GM12878 (cell line): ENCODE results near the gene BNC2.

Experiments
- CBX3 ChIP-seq: fragments of 200-600 bp; sonication (generic); IDR thresholded peaks from 2 replicates; pipeline ENCODE4 v1.6.1; 2016; ENCODE audit warnings: low read depth, borderline replicate concordance
- CEBPZ ChIP-seq: fragments of 150-350 bp; IDR thresholded peaks from 2 replicates; pipeline ENCODE4 v1.6.1; 2016; ENCODE audit warnings: low read depth, low read length
- FOXM1 ChIP-seq: IDR thresholded peaks from 2 replicates; pipeline ENCODE4 v1.6.1; 2012; ENCODE audit warnings: low read depth, mild to moderate bottlenecking, inconsistent platforms, low read length, moderate library complexity
- POLR2AphosphoS5 ChIP-seq: IDR thresholded peaks from 2 replicates; pipeline ENCODE4 v1.6.1; 2011; ENCODE audit warnings: mild to moderate bottlenecking, low read length, inconsistent platforms
- SMARCA5 ChIP-seq: fragments of 450-650 bp; IDR thresholded peaks from 2 replicates; pipeline ENCODE4 v1.6.1; 2017; ENCODE audit warnings: mild to moderate bottlenecking
- SREBF2 ChIP-seq: IDR thresholded peaks from 2 replicates; pipeline ENCODE4 v1.6.1; 2012; ENCODE audit warnings: mild to moderate bottlenecking, low read length
- ZBTB4 ChIP-seq: fragments of 450-650 bp; formaldehyde crosslinking; IDR thresholded peaks from 2 replicates; pipeline ENCODE4 v1.4.0; 2022; ENCODE audit warnings: mild to moderate bottlenecking, moderate library complexity
- ZNF217 ChIP-seq: fragments of 450-650 bp; IDR thresholded peaks from 2 replicates; pipeline ENCODE4 v1.6.1; 2017; ENCODE audit warnings: antibody characterized with exemption, mild to moderate bottlenecking
- TF ChIP-seq, protein P1 (sequence below): IDR thresholded peaks from 2 replicates; pipeline ENCODE4 v1.6.1; 2011; ENCODE audit warnings: low read depth, low read length, improper control_type of control experiment, borderline replicate concordance
- TF ChIP-seq, protein P2 (sequence below): IDR thresholded peaks from 2 replicates; pipeline ENCODE4 v1.6.1; 2012; ENCODE audit warnings: low read depth, low read length, improper control_type of control experiment
- TF ChIP-seq, protein P3 (sequence below): IDR thresholded peaks from 2 replicates; pipeline ENCODE4 v1.6.1; 2011; ENCODE audit warnings: low read depth, mild to moderate bottlenecking, low read length, moderate library complexity, borderline replicate concordance; ENCODE audit errors: extremely low read depth

GRCh38 chr9:16710888-16711287 is 159.6 kb downstream of the BNC2 start:
- TF ChIP-seq FOXM1 (no peak), POLR2AphosphoS5 (no peak), ZNF217 (no peak), SMARCA5 (no peak), ZBTB4 (CRISPR knock-in tag) (no peak), CBX3 (no peak), CEBPZ (no peak), SREBF2 (no peak)
- TF ChIP-seq, protein P1, sequence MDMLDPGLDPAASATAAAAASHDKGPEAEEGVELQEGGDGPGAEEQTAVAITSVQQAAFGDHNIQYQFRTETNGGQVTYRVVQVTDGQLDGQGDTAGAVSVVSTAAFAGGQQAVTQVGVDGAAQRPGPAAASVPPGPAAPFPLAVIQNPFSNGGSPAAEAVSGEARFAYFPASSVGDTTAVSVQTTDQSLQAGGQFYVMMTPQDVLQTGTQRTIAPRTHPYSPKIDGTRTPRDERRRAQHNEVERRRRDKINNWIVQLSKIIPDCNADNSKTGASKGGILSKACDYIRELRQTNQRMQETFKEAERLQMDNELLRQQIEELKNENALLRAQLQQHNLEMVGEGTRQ, result no peak
- TF ChIP-seq, protein P2, sequence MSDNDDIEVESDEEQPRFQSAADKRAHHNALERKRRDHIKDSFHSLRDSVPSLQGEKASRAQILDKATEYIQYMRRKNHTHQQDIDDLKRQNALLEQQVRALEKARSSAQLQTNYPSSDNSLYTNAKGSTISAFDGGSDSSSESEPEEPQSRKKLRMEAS, result no peak
- TF ChIP-seq, protein P3, sequence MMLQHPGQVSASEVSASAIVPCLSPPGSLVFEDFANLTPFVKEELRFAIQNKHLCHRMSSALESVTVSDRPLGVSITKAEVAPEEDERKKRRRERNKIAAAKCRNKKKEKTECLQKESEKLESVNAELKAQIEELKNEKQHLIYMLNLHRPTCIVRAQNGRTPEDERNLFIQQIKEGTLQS, result no peak
